H9 (cell line): ENCODE data around the gene PLEKHG1. TPM values are rescaled to one million over a fixed set of nuclear protein-coding genes. Genes with fewer than 3 reads are reported as not detected.

Experiments
- DNase-seq: peaks from one replicate; pipeline ENCODE4 v3.0.0-alpha.2; 2017
- H2AFZ ChIP-seq: one replicate; pipeline ENCODE4 v1.6.1; 2013; ENCODE audit warnings: mild to moderate bottlenecking, low read length, control low read depth, moderate library complexity
- H2AK5ac ChIP-seq: 2 replicates; pipeline ENCODE4 v1.6.1; 2013; ENCODE audit warnings: low read length, control low read depth, mixed read lengths; ENCODE audit not compliant: insufficient read length
- H2BK120ac ChIP-seq: one replicate; pipeline ENCODE4 v1.6.1; 2013; ENCODE audit warnings: low read depth, mild to moderate bottlenecking, low read length, control low read depth, inconsistent platforms; ENCODE audit not compliant: poor library complexity, severe bottlenecking
- H2BK12ac ChIP-seq: 2 replicates; pipeline ENCODE4 v1.6.1; 2013; ENCODE audit warnings: low read length, control low read depth, mixed read lengths, low read depth; ENCODE audit not compliant: insufficient read length
- H2BK15ac ChIP-seq: 2 replicates; pipeline ENCODE4 v1.6.1; 2013; ENCODE audit warnings: low read depth, low read length, control low read depth
- H2BK20ac ChIP-seq: one replicate; pipeline ENCODE4 v1.6.1; 2013; ENCODE audit warnings: low read depth, mild to moderate bottlenecking, low read length, control low read depth, inconsistent platforms; ENCODE audit not compliant: poor library complexity, severe bottlenecking
- H2BK5ac ChIP-seq: 2 replicates; pipeline ENCODE4 v1.6.1; 2013; ENCODE audit warnings: low read length, control low read depth, mixed read lengths; ENCODE audit not compliant: insufficient read length
- H3K14ac ChIP-seq: 2 replicates; pipeline ENCODE4 v1.6.1; 2013; ENCODE audit warnings: low read length, control low read depth; ENCODE audit not compliant: insufficient read depth
- H3K18ac ChIP-seq: 2 replicates; pipeline ENCODE4 v1.6.1; 2013; ENCODE audit warnings: low read depth, mild to moderate bottlenecking, mixed read lengths, low read length, control low read depth; ENCODE audit not compliant: insufficient read length
- H3K23ac ChIP-seq: 2 replicates; pipeline ENCODE4 v1.6.1; 2013; ENCODE audit warnings: low read length, control low read depth, mixed read lengths, low read depth; ENCODE audit not compliant: insufficient read length
- H3K23me2 ChIP-seq: 2 replicates; pipeline ENCODE4 v1.6.1; 2013; ENCODE audit warnings: low read depth, mild to moderate bottlenecking, mixed read lengths, low read length, control low read depth; ENCODE audit not compliant: insufficient read length, poor library complexity, severe bottlenecking
- H3K27ac ChIP-seq: 2 replicates; pipeline ENCODE4 v1.5.1; 2013; ENCODE audit warnings: low read length, control low read depth, mixed read lengths, low read depth; ENCODE audit not compliant: insufficient read length
- H3K27me3 ChIP-seq: 2 replicates; pipeline ENCODE4 v1.6.1; 2013; ENCODE audit warnings: low read length, control low read depth, inconsistent platforms; ENCODE audit not compliant: insufficient read depth
- H3K4ac ChIP-seq: 2 replicates; pipeline ENCODE4 v1.6.1; 2013; ENCODE audit warnings: low read depth, mild to moderate bottlenecking, control low read depth, inconsistent platforms, low read length, moderate library complexity
- H3K4me1 ChIP-seq: 2 replicates; pipeline ENCODE4 v1.6.1; 2013; ENCODE audit warnings: low read length, control low read depth, inconsistent platforms; ENCODE audit not compliant: insufficient read depth
- H3K4me2 ChIP-seq: 2 replicates; pipeline ENCODE4 v1.6.1; 2013; ENCODE audit warnings: low read length, control low read depth, mixed read lengths; ENCODE audit not compliant: insufficient read length, insufficient read depth
- H3K56ac ChIP-seq: 2 replicates; pipeline ENCODE4 v1.6.1; 2013; ENCODE audit warnings: low read depth, mild to moderate bottlenecking, mixed read lengths, low read length, control low read depth; ENCODE audit not compliant: insufficient read length
- H3K79me1 ChIP-seq: 2 replicates; pipeline ENCODE4 v1.6.1; 2013; ENCODE audit warnings: low read depth, mild to moderate bottlenecking, moderate library complexity, low read length, control low read depth, inconsistent platforms; ENCODE audit not compliant: insufficient read depth, poor library complexity, severe bottlenecking
- H3K79me2 ChIP-seq: 2 replicates; pipeline ENCODE4 v1.6.1; 2013; ENCODE audit warnings: low read length, control low read depth, inconsistent platforms; ENCODE audit not compliant: insufficient read depth
- H3K9ac ChIP-seq: 2 replicates; pipeline ENCODE4 v1.6.1; 2013; ENCODE audit warnings: low read length, control low read depth, mixed read lengths; ENCODE audit not compliant: insufficient read length; ENCODE audit errors: extremely low read depth
- H3K9me3 ChIP-seq: one replicate; pipeline ENCODE4 v1.6.1; 2013; ENCODE audit warnings: low read depth, low read length, inconsistent platforms; ENCODE audit not compliant: control insufficient read depth
- H3T11ph ChIP-seq: one replicate; pipeline ENCODE4 v1.6.1; 2013; ENCODE audit warnings: mild to moderate bottlenecking, low read length, control low read depth, inconsistent platforms
- H4K20me1 ChIP-seq: one replicate; pipeline ENCODE4 v1.6.1; 2013; ENCODE audit not compliant: control insufficient read depth, insufficient read length, insufficient read depth
- H4K5ac ChIP-seq: 2 replicates; pipeline ENCODE4 v1.6.1; 2013; ENCODE audit warnings: low read depth, mild to moderate bottlenecking, mixed read lengths, low read length, control low read depth; ENCODE audit not compliant: insufficient read length
- H4K8ac ChIP-seq: replicated peaks from 2 replicates; pipeline ENCODE4 v1.6.1; 2013; ENCODE audit warnings: low read length, control low read depth, mixed read lengths, low read depth; ENCODE audit not compliant: insufficient read length
- H4K91ac ChIP-seq: 2 replicates; pipeline ENCODE4 v1.6.1; 2013; ENCODE audit warnings: low read depth, mild to moderate bottlenecking, moderate library complexity, mixed read lengths, low read length, control low read depth; ENCODE audit not compliant: insufficient read length
- H3K27ac Mint-ChIP-seq, 3 experiments: 2 replicates in 2 of 3; 3 replicates in 1 of 3; pipeline ENCODE4 v1.8.0; 2020 to 2021; ENCODE audit warnings: mixed read lengths in 3 of 3, mild to moderate bottlenecking in 1 of 3, moderate library complexity in 1 of 3
- H3K27me3 Mint-ChIP-seq: 2 replicates; pipeline ENCODE4 v1.8.0; 2021; ENCODE audit warnings: low read depth, mild to moderate bottlenecking, moderate library complexity, mixed read lengths
- H3K36me3 Mint-ChIP-seq, 3 experiments: 2 replicates in 2 of 3; 3 replicates in 1 of 3; pipeline ENCODE4 v1.8.0; 2020 to 2021; ENCODE audit warnings: low read depth in 3 of 3, mixed read lengths in 3 of 3; ENCODE audit not compliant: insufficient read depth in 1 of 3
- H3K4me1 Mint-ChIP-seq, 2 experiments: 2 replicates each; pipeline ENCODE4 v1.8.0; 2020; ENCODE audit warnings: mixed read lengths in 2 of 2
- H3K4me3 Mint-ChIP-seq, 2 experiments: 2 replicates in 1 of 2; 3 replicates in 1 of 2; pipeline ENCODE4 v1.8.0; 2020 to 2021; ENCODE audit warnings: mild to moderate bottlenecking in 2 of 2, mixed read lengths in 2 of 2, moderate library complexity in 1 of 2
- H3K9me3 Mint-ChIP-seq, 2 experiments: 2 replicates in 1 of 2; 3 replicates in 1 of 2; pipeline ENCODE4 v1.8.0; 2020; ENCODE audit warnings: mild to moderate bottlenecking in 2 of 2, mixed read lengths in 2 of 2, moderate library complexity in 1 of 2
- WGBS: extraction: QIAGEN DNeasy Blood & Tissue Kit; methylation state at CpG from one replicate; pipeline ENCODE4 v1.1.7; 2013; ENCODE audit warnings: missing lambda C conversion rate, low lambda C conversion rate, mixed read lengths; ENCODE audit not compliant: insufficient read length; ENCODE audit errors: extremely low coverage; 5-methylcytosine and 5-hydroxymethylcytosine counted together
- total RNA-seq: library from RNA; stranded (reverse); gene quantifications from 2 replicates; pipeline ENCODE4 v1.2.1, GENCODE V29; 2021
- TF ChIP-seq, protein P1 (sequence below): fragments of 200-600 bp; sonication (generic); conservative IDR thresholded peaks from 3 replicates; pipeline ENCODE4 v1.8.0; 2021; ENCODE audit warnings: antibody characterized with exemption, mild to moderate bottlenecking

PLEKHG1 gene
- total RNA-seq, 1 experiment from 2014 or later, result 1.0 TPM

DNA sequence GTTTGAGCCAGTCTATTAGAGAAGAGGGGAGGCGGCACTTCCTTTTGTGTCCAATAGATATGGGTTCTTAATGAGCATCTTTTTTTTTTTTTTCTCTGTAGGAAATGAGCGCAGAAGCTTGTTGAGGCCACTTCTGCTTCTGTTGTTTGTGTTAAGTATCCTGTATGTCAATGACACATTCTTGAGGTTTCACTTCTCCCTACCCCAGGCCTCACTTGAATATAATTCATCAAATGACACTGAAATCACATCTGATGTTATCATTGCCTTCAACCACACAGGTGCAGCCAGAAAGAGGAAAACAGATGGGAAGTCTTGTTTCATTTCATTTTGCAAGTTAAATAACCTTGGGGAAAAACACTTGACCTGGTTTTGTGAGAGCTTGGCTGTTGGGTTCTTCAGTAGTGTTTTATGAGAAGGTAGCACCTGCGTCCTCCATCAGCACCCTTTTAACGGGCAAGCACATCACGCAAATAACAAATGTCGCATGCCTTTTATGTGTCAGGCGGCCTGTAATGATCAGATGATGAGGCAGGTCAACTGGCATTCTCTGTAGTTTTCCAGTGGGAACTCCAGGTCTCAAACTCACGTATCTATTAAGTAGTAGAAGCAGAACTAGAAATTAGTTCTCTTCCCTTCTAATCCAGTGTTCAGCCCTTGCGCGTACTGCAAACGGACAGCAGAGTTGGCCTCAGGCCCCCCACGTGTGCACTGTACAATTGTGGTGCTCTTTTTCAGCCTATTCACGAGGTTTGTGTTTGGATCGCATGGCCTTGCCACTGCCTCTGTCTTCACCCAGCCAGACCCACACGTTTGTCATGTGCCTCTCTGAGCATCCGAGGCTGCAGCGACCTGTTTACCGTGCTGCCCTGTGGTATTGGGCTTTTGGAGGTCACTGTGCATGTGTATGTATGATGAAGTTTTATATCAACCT, 23.5 kb downstream of the PLEKHG1 start:
- TF ChIP-seq, protein P1, sequence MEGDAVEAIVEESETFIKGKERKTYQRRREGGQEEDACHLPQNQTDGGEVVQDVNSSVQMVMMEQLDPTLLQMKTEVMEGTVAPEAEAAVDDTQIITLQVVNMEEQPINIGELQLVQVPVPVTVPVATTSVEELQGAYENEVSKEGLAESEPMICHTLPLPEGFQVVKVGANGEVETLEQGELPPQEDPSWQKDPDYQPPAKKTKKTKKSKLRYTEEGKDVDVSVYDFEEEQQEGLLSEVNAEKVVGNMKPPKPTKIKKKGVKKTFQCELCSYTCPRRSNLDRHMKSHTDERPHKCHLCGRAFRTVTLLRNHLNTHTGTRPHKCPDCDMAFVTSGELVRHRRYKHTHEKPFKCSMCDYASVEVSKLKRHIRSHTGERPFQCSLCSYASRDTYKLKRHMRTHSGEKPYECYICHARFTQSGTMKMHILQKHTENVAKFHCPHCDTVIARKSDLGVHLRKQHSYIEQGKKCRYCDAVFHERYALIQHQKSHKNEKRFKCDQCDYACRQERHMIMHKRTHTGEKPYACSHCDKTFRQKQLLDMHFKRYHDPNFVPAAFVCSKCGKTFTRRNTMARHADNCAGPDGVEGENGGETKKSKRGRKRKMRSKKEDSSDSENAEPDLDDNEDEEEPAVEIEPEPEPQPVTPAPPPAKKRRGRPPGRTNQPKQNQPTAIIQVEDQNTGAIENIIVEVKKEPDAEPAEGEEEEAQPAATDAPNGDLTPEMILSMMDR, result no peak
- Histone ChIP-seq H3K23ac (no peak overlapping the region), H4K5ac (no peak overlapping the region), H4K91ac (no peak overlapping the region), H2BK20ac (no peak overlapping the region), H4K8ac (no peak overlapping the region), H3K9ac (no peak overlapping the region), H3K79me1 (no peaks in the 10 kb centered on the region), H3K4me1 (no peaks in the 10 kb centered on the region), H3K18ac (no peak overlapping the region), H3T11ph (no peak overlapping the region), H2BK15ac (no peak overlapping the region), H3K27ac (no peak overlapping the region), H3K23me2 (no peaks in the 10 kb centered on the region), H3K4me2 (no peak overlapping the region), H3K79me2 (no peaks in the 10 kb centered on the region), H3K14ac (no peak overlapping the region), H2BK12ac (no peak overlapping the region), H3K9me3 (no peaks in the 10 kb centered on the region), H4K20me1 (no peaks in the 10 kb centered on the region), H3K56ac (no peak overlapping the region), H2BK5ac (no peak overlapping the region), H3K27me3 (no peaks in the 10 kb centered on the region), H2BK120ac (no peak overlapping the region), H3K4ac (no peak overlapping the region), H2AFZ (no peak overlapping the region), H2AK5ac (no peak overlapping the region)
- no peak overlapping the region for H3K4me3 Mint-ChIP-seq
- H3K36me3 Mint-ChIP-seq, result peaks cover 0 to 5% (median 4%) of the 10 kb centered on the region in 3 experiments; a peak in 3 of 7 replicates
- H3K27me3 Mint-ChIP-seq, result no peaks in the 10 kb centered on the region; the same call in none of the 2 replicates
- WGBS, result no CpG with 5 or more reads among the region's 18 CpGs
- DNase-seq, result no peak
- peaks cover 4 to 7% of the 10 kb centered on the region in 2 experiments; a peak in 3 of 5 replicates for H3K9me3 Mint-ChIP-seq
- H3K27ac Mint-ChIP-seq, result no peak overlapping the region
- no peaks in the 10 kb centered on the region for H3K4me1 Mint-ChIP-seq
